ENCODE data around the gene PDLIM3. TPM values are rescaled to one million over a fixed set of nuclear protein-coding genes. Genes with fewer than 3 reads are reported as not detected.

Gene PDLIM3
- total RNA-seq, 1 donor from 2014 or later = 1.4 TPM

DNA sequence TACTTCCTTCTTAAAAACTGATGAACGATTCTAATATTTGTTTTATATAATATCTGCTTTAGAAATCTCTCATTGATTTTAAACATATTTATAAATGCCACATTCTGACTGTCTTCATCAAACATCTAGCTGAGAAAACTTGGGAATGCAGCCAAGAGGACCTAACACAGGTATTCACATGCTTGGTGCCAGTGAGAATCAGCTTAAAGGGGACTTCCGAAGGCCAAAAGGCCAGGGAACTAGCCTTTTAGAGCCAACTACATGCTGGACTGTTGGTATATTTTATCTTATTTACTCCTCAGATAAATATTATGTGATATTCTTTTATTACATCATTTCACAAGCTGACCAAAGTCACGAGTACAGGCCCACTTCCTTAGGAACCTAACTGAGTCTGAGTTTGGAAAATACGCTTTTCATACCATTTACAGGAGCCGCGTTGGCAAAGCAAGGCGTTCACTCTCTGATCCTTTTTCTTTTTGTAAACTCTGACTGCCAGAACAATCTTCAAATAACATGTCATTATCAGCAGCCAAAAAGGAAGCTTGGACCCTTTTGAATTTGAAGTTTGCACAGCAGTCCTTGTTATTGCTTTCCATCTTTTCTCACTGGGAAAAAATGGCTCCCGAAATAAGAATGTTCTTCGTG, 41.1 kb upstream of the PDLIM3 start:
- H3K9ac ChIP-seq = no peak overlapping the region
- H3K27ac Mint-ChIP-seq = no peak overlapping the region

DNA sequence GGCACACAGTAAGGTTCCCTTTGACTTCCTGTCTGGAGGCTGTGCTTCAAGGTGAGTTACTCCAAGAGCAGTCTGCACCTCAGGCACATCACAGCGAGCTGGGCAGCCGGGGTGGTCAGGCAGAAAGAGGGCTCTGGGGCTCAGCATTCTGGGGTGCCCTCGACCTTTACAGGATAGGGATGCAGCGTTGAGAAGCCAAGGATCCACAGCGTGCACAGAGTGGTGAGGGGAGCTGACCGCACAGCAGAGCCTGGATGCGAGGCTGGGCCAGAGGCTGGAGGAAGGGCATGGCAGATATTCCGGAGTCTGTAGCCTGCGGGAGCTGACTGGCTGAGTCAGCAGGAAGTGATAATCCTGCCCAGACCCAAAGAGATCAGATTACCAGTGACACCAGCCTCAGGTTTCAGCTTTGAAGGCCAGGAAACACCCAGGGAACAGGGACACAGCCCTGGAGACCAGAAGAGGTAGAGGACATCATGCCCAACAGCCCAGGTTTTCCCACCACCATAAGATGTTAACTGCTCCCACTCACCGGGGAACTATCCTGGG, 38.4 kb upstream of the PDLIM3 start:
- Mint-ChIP-seq H3K9me3 (no peaks in the 10 kb centered on the region), H3K27ac (peak overlapping the region; percentile 73), H3K27me3 (ENCODE audit: insufficient read depth, low read depth) (peaks cover 3% of the 10 kb centered on the region), H3K4me3 (peak overlapping the region; percentile 62), H3K4me1 (peaks cover 9% of the 10 kb centered on the region), H3K36me3 (no peaks in the 10 kb centered on the region)
- TF ChIP-seq CTCF (IDR thresholded peaks at IDR 0.05) = no peak
- TF ChIP-seq EZH2phosphoT487 (IDR thresholded peaks at IDR 0.05) = no peak
- Histone ChIP-seq H3K4me3 (no peak overlapping the region), H3K36me3 (no peaks in the 10 kb centered on the region), H3K4me2 (peak overlapping the region; percentile 30), H3K4me1 (peaks cover 5% of the 10 kb centered on the region), H4K20me1 (ENCODE audit: low read depth) (no peaks in the 10 kb centered on the region), H2AFZ (replicated peaks) (peak overlapping the region; percentile 84), H3F3A (ENCODE audit: low read depth) (no peaks in the 10 kb centered on the region), H3K9me3 (ENCODE audit: low read depth) (no peaks in the 10 kb centered on the region), H3K9ac (no peak overlapping the region), H3K79me2 (ENCODE audit: low read depth) (no peaks in the 10 kb centered on the region), H3K27me3 (no peaks in the 10 kb centered on the region), H3K27ac (no peak overlapping the region)
- peak; percentile 54 for DNase-seq (ENCODE audit: low spot score)

More for the DNA sequence above, 41.1 kb upstream of the PDLIM3 start:
- no peaks in the 10 kb centered on the region for H3K36me3 Mint-ChIP-seq
- Histone ChIP-seq H3K36me3 (no peaks in the 10 kb centered on the region), H3F3A (ENCODE audit: low read depth) (no peaks in the 10 kb centered on the region), H3K4me1 (peaks cover 5% of the 10 kb centered on the region), H3K79me2 (ENCODE audit: low read depth) (no peaks in the 10 kb centered on the region), H3K27ac (no peak overlapping the region), H3K4me2 (no peak overlapping the region), H3K9me3 (ENCODE audit: low read depth) (no peaks in the 10 kb centered on the region), H3K27me3 (no peaks in the 10 kb centered on the region), H2AFZ (replicated peaks) (no peak overlapping the region), H3K4me3 (no peak overlapping the region), H4K20me1 (ENCODE audit: low read depth) (no peaks in the 10 kb centered on the region)
- peaks cover 3% of the 10 kb centered on the region for H3K27me3 Mint-ChIP-seq (ENCODE audit: insufficient read depth, low read depth)
- H3K9me3 Mint-ChIP-seq = no peaks in the 10 kb centered on the region
- no peak for TF ChIP-seq EZH2 (IDR thresholded peaks at IDR 0.05)
- TF ChIP-seq EZH2phosphoT487 (IDR thresholded peaks at IDR 0.05) = no peak
- TF ChIP-seq CTCF (IDR thresholded peaks at IDR 0.05) = no peak
- DNase-seq (ENCODE audit: low spot score) = no peak
- peaks cover 9% of the 10 kb centered on the region for H3K4me1 Mint-ChIP-seq
- H3K4me3 Mint-ChIP-seq = no peak overlapping the region

DNA sequence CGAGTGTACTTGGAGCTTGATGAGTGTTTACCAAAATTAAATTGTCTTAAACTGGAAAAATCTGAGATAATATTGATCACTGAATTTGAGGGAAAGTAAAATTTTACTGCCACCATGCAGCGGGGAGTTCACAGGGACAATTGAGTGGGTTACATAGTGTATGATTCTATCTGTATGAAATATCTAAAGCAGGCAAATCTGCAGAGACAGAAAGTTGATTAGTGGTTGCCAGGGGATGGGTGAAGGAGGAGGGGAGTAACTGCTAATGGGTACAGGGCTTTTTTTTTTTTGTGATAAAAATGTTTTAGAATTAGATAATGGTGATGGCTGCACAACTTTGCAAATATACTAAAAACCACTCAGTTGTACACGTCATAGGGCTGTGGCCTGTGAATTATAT, 35.4 kb upstream of the PDLIM3 start:
- H3K9me3 ChIP-seq (ENCODE audit: low read depth) = no peaks in the 10 kb centered on the region
- no peaks in the 10 kb centered on the region for H3K36me3 ChIP-seq
- Mint-ChIP-seq H3K4me3 (no peak overlapping the region), H3K4me1 (peaks cover 31% of the 10 kb centered on the region), H3K36me3 (no peaks in the 10 kb centered on the region), H3K9me3 (peaks cover 2% of the 10 kb centered on the region), H3K27me3 (ENCODE audit: insufficient read depth, low read depth) (peaks cover 3% of the 10 kb centered on the region), H3K27ac (no peak overlapping the region)
- no peak overlapping the region for H2AFZ ChIP-seq (replicated peaks)
- DNase-seq (ENCODE audit: low spot score) = no peak
- H3K4me2 ChIP-seq = no peak overlapping the region
- H3K9ac ChIP-seq = no peak overlapping the region
- peaks cover 5% of the 10 kb centered on the region for H3K4me1 ChIP-seq
- no peaks in the 10 kb centered on the region for H3K79me2 ChIP-seq (ENCODE audit: low read depth)
- no peaks in the 10 kb centered on the region for H4K20me1 ChIP-seq (ENCODE audit: low read depth)
- no peaks in the 10 kb centered on the region for H3K27me3 ChIP-seq
- H3K27ac ChIP-seq = no peak overlapping the region
- H3F3A ChIP-seq (ENCODE audit: low read depth) = no peaks in the 10 kb centered on the region
- no peak for TF ChIP-seq EZH2phosphoT487 (IDR thresholded peaks at IDR 0.05)
- no peak for TF ChIP-seq CTCF (IDR thresholded peaks at IDR 0.05)
- no peak for TF ChIP-seq EZH2 (IDR thresholded peaks at IDR 0.05)
- no peak overlapping the region for H3K4me3 ChIP-seq
